Measurements from ENCODE around the gene SMG9. TPM values are rescaled to one million over a fixed set of nuclear protein-coding genes. Genes with fewer than 3 reads are reported as not detected.

The SMG9 gene
- total and polyA plus RNA-seq, 2 of the 13 experiments (the other 11 are each of a cell fraction or from before 2014, with no cell fraction given): 16.1 to 18.7 TPM

GRCh38 chr19:43774103-43774939 is 19.6 kb upstream of the SMG9 start (continued):
- 0 out of 2 replicates have a peak, but pooled peaks have one; percentile 39 for TF ChIP-seq ZBTB25 (CRISPR knock-in tag; IDR thresholded peaks at IDR 0.05)
- 0 out of 2 replicates have a peak, but pooled peaks have one; percentile 57 for TF ChIP-seq ZSCAN31 (CRISPR knock-in tag; IDR thresholded peaks at IDR 0.05; ENCODE audit: low read depth)
- peak; percentile 39; the same call in 1 of the 2 replicates for TF ChIP-seq ZBTB34 (CRISPR knock-in tag; IDR thresholded peaks at IDR 0.05)
- 0 out of 2 replicates have a peak, but pooled peaks have one; percentile 13 for TF ChIP-seq CEBPG (CRISPR knock-in tag; IDR thresholded peaks at IDR 0.05)
- TF ChIP-seq GATAD1 (CRISPR knock-in tag; IDR thresholded peaks at IDR 0.05): peak; percentile 54; the same call in 1 of the 2 replicates
- 0 out of 2 replicates have a peak, but pooled peaks have one; percentile 45 for TF ChIP-seq ZNF230 (CRISPR knock-in tag; IDR thresholded peaks at IDR 0.05)
- TF ChIP-seq HNF4G (IDR thresholded peaks at IDR 0.05; ENCODE audit: borderline replicate concordance, low read depth, low read length): no peak
- peak; percentile 52; the same call in 1 of the 2 replicates for TF ChIP-seq HNF4G (CRISPR knock-in tag; IDR thresholded peaks at IDR 0.05; ENCODE audit: borderline replicate concordance, low read depth)
- 0 out of 2 replicates have a peak, but pooled peaks have one; percentile 43 for TF ChIP-seq SAFB2 (CRISPR knock-in tag; IDR thresholded peaks at IDR 0.05; ENCODE audit: borderline replicate concordance, low read depth)
- TF ChIP-seq TP53 (CRISPR knock-in tag; conservative IDR thresholded peaks at IDR 0.05): 0 out of 2 replicates have a peak, but pooled peaks have one; percentile 56
- TF ChIP-seq HMGXB4 (CRISPR knock-in tag; IDR thresholded peaks at IDR 0.05; ENCODE audit: borderline replicate concordance in 1 of 2, low read depth in 1 of 2): peak; percentile 77 to 88; a peak in 3 of 4 replicates
- 0 out of 2 replicates have a peak, but pooled peaks have one; percentile 35 for TF ChIP-seq IRX3 (CRISPR knock-in tag; IDR thresholded peaks at IDR 0.05; ENCODE audit: borderline replicate concordance, low read depth)
- peak; percentile 40; the same call in 1 of the 2 replicates for TF ChIP-seq SOX5 (CRISPR knock-in tag; IDR thresholded peaks at IDR 0.05; ENCODE audit: borderline replicate concordance)
- peak; percentile 73 for TF ChIP-seq RAD21 (CRISPR knock-in tag; IDR thresholded peaks at IDR 0.05)
- TF ChIP-seq FOSL2 (CRISPR knock-in tag; IDR thresholded peaks at IDR 0.05): peak; percentile 38; the same call in 1 of the 2 replicates
- TF ChIP-seq ADNP (CRISPR knock-in tag; IDR thresholded peaks at IDR 0.05): no peak
- no peak for TF ChIP-seq CHD2 (IDR thresholded peaks at IDR 0.05; ENCODE audit: low read depth, low read length)
- 0 out of 2 replicates have a peak, but pooled peaks have one; percentile 34 for TF ChIP-seq ZSCAN9 (CRISPR knock-in tag; IDR thresholded peaks at IDR 0.05; ENCODE audit: borderline replicate concordance)
- TF ChIP-seq ZNF766 (CRISPR knock-in tag; IDR thresholded peaks at IDR 0.05; ENCODE audit: borderline replicate concordance): no peak
- TF ChIP-seq NFIB (CRISPR knock-in tag; IDR thresholded peaks at IDR 0.05; ENCODE audit: borderline replicate concordance): 0 out of 2 replicates have a peak, but pooled peaks have one; percentile 66
- TF ChIP-seq ZNF7 (CRISPR knock-in tag; IDR thresholded peaks at IDR 0.05): no peak
- TF ChIP-seq GATA4 (IDR thresholded peaks at IDR 0.05; ENCODE audit: borderline replicate concordance, low read depth): no peak
- peak; percentile 67; the same call in 1 of the 2 replicates for TF ChIP-seq KDM3A (CRISPR knock-in tag; IDR thresholded peaks at IDR 0.05; ENCODE audit: low read depth)
- TF ChIP-seq ZNF441 (CRISPR knock-in tag; IDR thresholded peaks at IDR 0.05; ENCODE audit: borderline replicate concordance): no peak

All from HepG2 (cell line).